Lower leg skin (tissue), 3 donors: ENCODE data around the gene SPDYE1.
"Not testable (repeated sequence)": the region's sequence is repeated elsewhere in the genome, so short reads cannot be mapped to it uniquely, and the experiment has no call there.

ENCODE experiments used
- CTCF ChIP-seq, 3 donors: fragments of 450-650 bp; IDR thresholded peaks; one replicate each; pipeline ENCODE4 v1.5.1; 2016; ENCODE audit warnings: antibody characterized with exemption in 3 of 3, mild to moderate bottlenecking in 3 of 3, moderate library complexity in 2 of 3
- POLR2A ChIP-seq, 2 donors: fragments of 450-650 bp; IDR thresholded peaks; one replicate each; pipeline ENCODE4 v1.6.1; 2016 to 2017; ENCODE audit warnings: antibody characterized with exemption in 2 of 2, mild to moderate bottlenecking in 1 of 2, moderate library complexity in 1 of 2

DNA sequence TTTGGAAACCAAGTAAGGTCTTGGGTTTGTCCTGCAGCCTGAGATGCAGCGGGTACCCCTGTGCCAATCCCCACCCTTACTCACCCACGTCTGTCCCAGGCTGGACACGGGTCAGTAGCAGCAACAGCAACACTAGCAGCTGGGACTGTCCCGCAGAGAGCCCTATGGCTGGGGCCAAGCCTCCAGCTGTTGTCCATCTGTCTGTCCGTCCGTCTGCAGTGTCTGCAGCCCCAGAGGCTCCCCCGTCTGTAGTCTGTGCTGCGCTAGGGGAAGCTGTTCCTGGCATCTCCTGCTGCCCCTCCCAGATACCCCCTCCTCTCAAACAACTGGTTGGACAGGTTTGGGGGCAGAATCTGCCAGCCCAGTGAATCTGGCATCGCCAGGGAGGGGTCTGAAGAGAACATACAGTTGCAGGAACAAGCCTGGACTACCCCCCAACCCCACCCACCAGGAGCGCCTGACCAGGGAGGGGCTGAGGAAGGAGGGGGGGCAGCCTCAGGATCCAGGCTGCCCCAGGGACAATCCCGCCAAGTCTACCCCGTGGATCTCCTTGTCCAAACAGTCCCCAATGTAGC is 7.6 kb upstream of the SPDYE1 start:
- not testable (repeated sequence) for TF ChIP-seq CTCF, POLR2A (IDR thresholded peaks at IDR 0.05)
